ENCODE measurements around the gene VAPB. TPM values are rescaled to one million over a fixed set of nuclear protein-coding genes. Genes with fewer than 3 reads are reported as not detected.

VAPB gene
- total RNA-seq, 1 donor from 2014 or later: 18.1 TPM

- DNase-seq: no peak
Measured at GRCh38 chr20:58378704-58379103, 10.3 kb upstream of the VAPB start.

GRCh38 chr20:58381627-58382026 is 7.4 kb upstream of the VAPB start:
- DNase-seq: no peak

- DNase-seq: no peak
Measured at GRCh38 chr20:58382096-58382495, 6.9 kb upstream of the VAPB start.

GRCh38 chr20:58384821-58385220 is 4.2 kb upstream of the VAPB start:
- DNase-seq: no peak

- no peak for DNase-seq
Measured at GRCh38 chr20:58388028-58388601, 914 bp upstream of the VAPB start.

GRCh38 chr20:58389324-58389967 is 417 bp downstream of the VAPB start:
- DNase-seq: no peak

- no peak for DNase-seq
Measured at GRCh38 chr20:58389968-58390658, 1.1 kb downstream of the VAPB start.

- DNase-seq: no peak
Measured at GRCh38 chr20:58390659-58391035, 1.6 kb downstream of the VAPB start.

GRCh38 chr20:58392286-58392685 is 3.3 kb downstream of the VAPB start:
- no peak for DNase-seq

- no peak for DNase-seq
Measured at GRCh38 chr20:58393299-58393698, 4.3 kb downstream of the VAPB start.

GRCh38 chr20:58394801-58395200 is 5.8 kb downstream of the VAPB start:
- no peak for DNase-seq

GRCh38 chr20:58395604-58396003 is 6.6 kb downstream of the VAPB start:
- DNase-seq: no peak

- DNase-seq: no peak
Measured at GRCh38 chr20:58397429-58397828, 8.4 kb downstream of the VAPB start.

- DNase-seq: no peak
Measured at GRCh38 chr20:58398254-58398653, 9.2 kb downstream of the VAPB start.

GRCh38 chr20:58399926-58400325 is 10.9 kb downstream of the VAPB start:
- no peak for DNase-seq

- no peak for DNase-seq
Measured at GRCh38 chr20:58401162-58401561, 12.1 kb downstream of the VAPB start.

GRCh38 chr20:58402305-58402704 is 13.3 kb downstream of the VAPB start:
- DNase-seq: no peak

GRCh38 chr20:58402827-58403226 is 13.8 kb downstream of the VAPB start:
- no peak for DNase-seq

- no peak for DNase-seq
Measured at GRCh38 chr20:58403272-58403671, 14.2 kb downstream of the VAPB start.

- no peak for DNase-seq
Measured at GRCh38 chr20:58405504-58406291, 16.7 kb downstream of the VAPB start.

GRCh38 chr20:58406422-58407001 is 17.5 kb downstream of the VAPB start:
- DNase-seq: no peak

- no peak for DNase-seq
Measured at GRCh38 chr20:58407201-58407873, 18.3 kb downstream of the VAPB start.
